Measurements from ENCODE around the gene RAB3B. TPM values are rescaled to one million over a fixed set of nuclear protein-coding genes. Genes with fewer than 3 reads are reported as not detected.

RAB3B gene
- total RNA-seq, 1 donor from 2014 or later, result 0.51 TPM

DNA sequence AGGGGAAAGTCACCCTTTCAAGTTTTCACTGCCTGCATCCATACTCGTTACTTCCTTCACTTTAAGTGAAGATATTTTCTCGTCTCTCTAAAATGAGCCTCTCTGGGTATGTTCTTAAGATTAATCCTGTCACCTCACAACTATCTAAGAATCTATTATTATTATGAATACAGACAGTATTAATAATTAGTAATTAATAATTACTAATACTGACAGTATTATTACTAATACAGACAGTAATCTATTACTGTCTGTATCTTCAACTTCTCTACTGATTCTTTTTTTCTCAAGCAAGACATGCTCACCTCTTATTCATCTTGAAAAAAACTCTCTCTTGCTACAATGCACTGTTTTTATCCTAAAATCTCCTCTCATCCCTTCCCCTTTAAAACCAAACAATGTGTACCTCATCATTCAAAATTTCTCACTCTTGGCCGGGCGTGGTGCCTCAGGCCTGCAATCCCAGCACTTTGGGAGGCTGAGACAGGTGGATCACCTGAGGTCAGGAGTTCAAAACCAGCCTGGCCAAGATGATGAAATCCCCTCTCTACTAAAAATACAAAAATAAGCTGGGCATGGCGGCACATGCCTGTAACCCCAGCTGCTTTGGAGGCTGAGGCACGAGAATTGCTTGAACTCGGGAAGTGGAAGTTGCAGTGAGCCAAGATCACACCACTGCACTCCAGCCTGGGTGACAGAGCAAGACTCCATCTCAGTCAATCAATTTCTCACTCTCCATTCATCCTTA lies 119.7 kb downstream of the RAB3B start:
- DNase-seq, result no peak

DNA sequence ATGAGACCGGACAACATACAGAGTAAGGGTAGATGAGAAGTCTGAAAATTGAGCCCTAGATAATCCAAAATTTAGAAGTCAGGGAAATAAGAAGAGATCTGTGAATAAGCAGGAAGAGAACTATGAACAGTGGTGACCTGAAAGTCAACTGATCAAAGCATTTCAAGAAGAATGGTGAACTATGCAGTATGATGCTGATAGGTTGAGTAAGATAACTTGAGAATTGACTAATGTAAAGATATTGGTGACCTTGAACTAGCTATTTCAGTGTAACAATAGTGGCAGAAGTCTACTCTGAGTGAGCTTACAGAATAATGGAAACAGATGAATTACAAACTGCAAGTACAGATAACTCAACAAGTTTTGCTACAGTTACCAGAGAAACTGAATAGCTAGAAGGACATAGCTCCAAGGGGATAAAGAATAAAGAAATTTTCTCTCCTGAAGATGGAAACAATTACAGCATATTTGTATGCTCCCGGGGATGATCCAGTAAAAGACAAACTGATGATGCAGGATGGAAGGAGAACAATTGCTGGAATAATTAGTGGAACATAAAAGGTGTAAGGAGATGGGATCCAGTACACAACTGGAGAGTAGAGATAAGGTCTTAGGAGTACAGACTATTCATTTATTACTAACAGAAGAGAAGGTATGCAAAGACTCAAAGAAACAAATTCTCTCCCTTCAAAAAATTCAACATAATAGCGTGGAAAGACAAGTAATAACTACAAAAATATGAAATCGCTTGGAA lies 122.8 kb downstream of the RAB3B start:
- DNase-seq, result no peak

GRCh38 chr1:51863384-51863783 lies 127.1 kb downstream of the RAB3B start:
- DNase-seq, result no peak

- DNase-seq, result no peak
These were observed 128.8 kb downstream of the RAB3B start for GRCh38 chr1:51861669-51862068.

DNA sequence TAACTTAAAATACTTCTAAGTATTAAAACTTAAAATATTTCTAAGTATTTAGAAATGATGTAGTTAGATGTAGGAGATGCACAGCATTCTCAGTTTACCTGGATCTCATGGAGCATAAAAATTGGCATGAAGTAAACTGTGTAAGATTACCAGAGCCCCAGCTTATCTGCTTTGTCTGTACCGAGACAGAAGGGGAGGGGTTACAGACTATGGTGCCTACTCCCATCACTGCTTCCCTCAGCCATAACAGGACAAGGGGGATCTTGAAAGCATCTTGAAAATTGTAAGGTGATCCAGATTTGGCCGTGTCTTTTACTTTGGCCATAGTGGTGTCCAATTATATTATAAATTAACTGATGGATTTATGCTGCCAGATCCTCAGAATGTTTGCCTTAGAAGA lies 130.8 kb downstream of the RAB3B start:
- no peak for DNase-seq

DNA sequence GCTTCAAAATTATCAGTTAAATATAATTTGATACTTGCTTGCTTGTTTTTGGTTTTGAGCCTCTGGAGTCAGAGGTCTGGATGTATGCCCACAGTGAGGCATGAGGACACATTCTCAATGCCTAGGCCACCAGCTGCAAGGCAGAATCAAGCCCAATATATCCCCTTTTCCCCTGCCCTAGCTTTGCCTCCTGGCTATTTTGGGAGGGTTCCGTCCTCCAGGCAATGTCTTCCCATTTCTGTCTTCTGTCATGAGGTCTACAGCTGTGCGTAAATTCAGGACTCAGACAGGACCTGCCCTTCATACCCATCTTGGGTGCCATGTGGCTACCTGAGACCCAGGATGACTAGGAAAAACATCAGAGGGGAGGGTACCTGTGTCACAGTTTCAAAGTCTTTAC lies 131.2 kb downstream of the RAB3B start:
- DNase-seq, result peak; percentile 18

DNA sequence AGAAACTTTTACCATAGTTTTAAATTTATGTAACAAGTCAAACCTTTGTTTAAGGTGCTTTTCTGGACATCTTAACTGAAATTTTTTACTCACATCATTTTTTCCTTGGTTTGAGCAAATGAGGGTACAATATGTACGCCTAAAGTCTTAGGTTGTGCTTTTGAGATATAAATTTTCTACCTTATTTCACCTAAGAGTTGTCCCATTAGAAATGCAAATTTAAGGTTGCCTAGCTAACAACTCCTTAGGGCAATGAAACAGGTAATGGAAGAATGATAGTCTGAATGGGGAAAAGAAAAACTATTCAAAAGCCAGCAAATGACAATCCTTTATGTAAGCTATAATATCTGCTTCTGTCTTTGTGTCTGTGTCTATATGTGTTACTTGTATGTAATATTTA lies 131.6 kb downstream of the RAB3B start:
- no peak for DNase-seq

Small RNA genes within 50 kb of the gene (small RNA-seq; reads per million reads assigned to genes)
- gene RN7SL290P (ENCODE audit: low replicate concordance), result not detected
- gene RNA5SP48 (ENCODE audit: low replicate concordance), result 0.19 reads per million, percentile 23 among the genes with 10 or more reads in this experiment

Other genes starting within 250 kb of the RAB3B start
- gene NRDC, start 112.0 kb downstream of the RAB3B start, total RNA-seq, result 114 TPM
- 5.7 TPM for gene KTI12, start 43.1 kb upstream of the RAB3B start, total RNA-seq
- gene TXNDC12, start 64.5 kb upstream of the RAB3B start, total RNA-seq, result 16.2 TPM
- gene BTF3L4, start 65.6 kb upstream of the RAB3B start, total RNA-seq, result 64.8 TPM
- 53.3 TPM for gene ZFYVE9, start 151.4 kb upstream of the RAB3B start, total RNA-seq